HepG2 (cell line): ENCODE measurements around the gene ZNF79. TPM values are rescaled to one million over a fixed set of nuclear protein-coding genes. Genes with fewer than 3 reads are reported as not detected.

Experiments used
- ATAC-seq: fragments of 200-7000 bp; cut with Tn5 transposase; 3 replicates; pipeline ENCODE4 v1.9.1; 2020; ENCODE audit warnings: mild to moderate bottlenecking, moderate library complexity
- BruUV-seq: library from RNA; stranded (reverse); fragments of 400-500 nt; replicated peaks from 2 replicates; lab custom pipeline; 2021; lab: Mats Ljungman, UMichigan
- CTCF ChIA-PET: fragments of 300-600 bp; formaldehyde crosslinking; extraction: SDS; loops from one replicate; lab custom pipeline; 2021; ENCODE audit warnings: low total read pairs, inconsistent platforms, low intra/inter-chr PET ratio; lab: Yijun Ruan, JAX
- POLR2A ChIA-PET: fragments of 350-600 bp; sonication (Branson Sonifier 250); formaldehyde crosslinking; loops from one replicate; lab custom pipeline; 2020; ENCODE audit warnings: antibody characterized with exemption, inconsistent platforms; lab: Yijun Ruan, JAX
- DNase-seq: peaks from one replicate; pipeline ENCODE4 v3.0.0-alpha.2; 2015; ENCODE audit warnings: low spot score
- FAIRE-seq: peaks from 3 replicates; lab custom pipeline; 2011; peaks lifted over from hg19 to GRCh38; lab: Jason Lieb, UNC
- H2AFZ ChIP-seq: one replicate; pipeline ENCODE4 v1.6.1; 2011; ENCODE audit warnings: low read length, inconsistent platforms
- H3K27ac ChIP-seq: fragments of 300-600 bp; 3 replicates; pipeline ENCODE4 v1.8.0; 2011; ENCODE audit warnings: mixed run types, mild to moderate bottlenecking, mixed read lengths, low read length, inconsistent platforms; ENCODE audit not compliant: insufficient read depth; ENCODE audit errors: extremely low read length
- H3K27me3 ChIP-seq, 2 experiments: fragments of 200-600 bp in 1 of 2; 2 replicates in 1 of 2; 3 replicates in 1 of 2; pipeline versions ENCODE4 v1.6.0 to v1.8.0; 2011; ENCODE audit warnings: low read length in 2 of 2, mild to moderate bottlenecking in 2 of 2, moderate library complexity in 2 of 2, inconsistent platforms in 1 of 2; ENCODE audit not compliant: insufficient read depth in 2 of 2, control insufficient read depth in 1 of 2
- H3K36me3 ChIP-seq, 2 experiments: fragments of 200-600 bp in 1 of 2; replicated peaks in 1 of 2; 2 replicates in 1 of 2; 3 replicates in 1 of 2; pipeline versions ENCODE4 v1.5.1 to v1.8.0; 2011; ENCODE audit warnings: low read length in 2 of 2, inconsistent platforms in 1 of 2; ENCODE audit not compliant: insufficient read depth in 2 of 2, control insufficient read depth in 1 of 2
- H3K4me1 ChIP-seq: 2 replicates; pipeline ENCODE4 v1.5.1; 2012; ENCODE audit warnings: low read length, inconsistent platforms; ENCODE audit not compliant: insufficient read depth
- H3K4me2 ChIP-seq: 2 replicates; pipeline ENCODE4 v1.6.0; 2011; ENCODE audit warnings: low read depth, low read length, inconsistent platforms
- H3K4me3 ChIP-seq, 3 experiments: fragments of 200-600 bp in 1 of 3; sonication (generic), shearing (Covaris generic) in 1 of 3; replicated peaks in 1 of 3; 2 replicates each; pipeline ENCODE4 v1.5.1; 2011 to 2016; ENCODE audit warnings: low read length in 3 of 3, inconsistent platforms in 2 of 3, low read depth in 2 of 3, mild to moderate bottlenecking in 2 of 3, control low read depth in 1 of 3, mixed read lengths in 1 of 3; ENCODE audit not compliant: insufficient read depth in 1 of 3
- H3K79me2 ChIP-seq: one replicate; pipeline ENCODE4 v1.6.1; 2011; ENCODE audit warnings: low read length, inconsistent platforms; ENCODE audit not compliant: insufficient read depth
- H3K9ac ChIP-seq: 2 replicates; pipeline ENCODE4 v1.6.0; 2011; ENCODE audit warnings: mild to moderate bottlenecking, low read depth, low read length, inconsistent platforms; ENCODE audit not compliant: insufficient read depth
- H3K9me3 ChIP-seq: 2 replicates; pipeline ENCODE4 v1.5.1; 2012; ENCODE audit warnings: mild to moderate bottlenecking, low read length
- H4K20me1 ChIP-seq: 2 replicates; pipeline ENCODE4 v1.6.0; 2011; ENCODE audit warnings: inconsistent platforms, mild to moderate bottlenecking, low read length, moderate library complexity; ENCODE audit not compliant: insufficient read depth
- HCFC1 ChIP-seq: fragments of 150-350 bp; IDR thresholded peaks from 2 replicates; pipeline ENCODE4 v1.6.1; 2014; ENCODE audit warnings: low read depth, low read length
- KMT2B ChIP-seq: IDR thresholded peaks from 2 replicates; pipeline ENCODE4 v1.6.1; 2016; ENCODE audit warnings: missing genetic modification reagents, missing compliant biosample characterization
- RAD21 ChIP-seq: fragments of 450-650 bp; formaldehyde crosslinking; IDR thresholded peaks from 2 replicates; pipeline ENCODE4 v1.5.0; 2020; ENCODE audit warnings: mild to moderate bottlenecking
- RCOR2 ChIP-seq: IDR thresholded peaks from 2 replicates; pipeline ENCODE4 v1.6.1; 2016; ENCODE audit warnings: missing biosample characterization, missing genetic modification reagents
- SSRP1 ChIP-seq: IDR thresholded peaks from 2 replicates; pipeline ENCODE4 v1.6.1; 2016; ENCODE audit warnings: control low read depth
- STAT6 ChIP-seq: sonication (generic); formaldehyde crosslinking; IDR thresholded peaks from 2 replicates; pipeline ENCODE4 v1.4.0; 2020; ENCODE audit warnings: missing genetic modification reagents, mild to moderate bottlenecking, borderline replicate concordance
- YEATS4 ChIP-seq: sonication (generic); formaldehyde crosslinking; IDR thresholded peaks from 2 replicates; pipeline ENCODE4 v1.4.0; 2020; ENCODE audit warnings: missing genetic modification reagents, borderline replicate concordance
- ZFP41 ChIP-seq: sonication (generic); formaldehyde crosslinking; IDR thresholded peaks from 2 replicates; pipeline ENCODE4 v1.4.0; 2020; ENCODE audit warnings: mild to moderate bottlenecking, missing genetic modification reagents, borderline replicate concordance
- ZMYM4 ChIP-seq: sonication (generic); formaldehyde crosslinking; IDR thresholded peaks from 2 replicates; pipeline ENCODE4 v1.8.1; 2023; ENCODE audit warnings: mild to moderate bottlenecking, missing genetic modification reagents
- ZNF17 ChIP-seq: sonication (generic); formaldehyde crosslinking; IDR thresholded peaks from 2 replicates; pipeline ENCODE4 v1.5.0; 2020; ENCODE audit warnings: mild to moderate bottlenecking, missing genetic modification reagents
- WGBS: methylation state at CpG from one replicate; pipeline ENCODE4 v1.1.6; 2017; ENCODE audit warnings: low lambda C conversion rate; 5-methylcytosine and 5-hydroxymethylcytosine counted together
- in situ Hi-C: cut with HindIII; loops from 2 replicates; pipeline ENCODE4 v1.10.0; 2017; ENCODE audit warnings: low pct_unique_long_range_greater_than_20kb; ENCODE audit not compliant: extremely low pct_ligation_motif_present
- intact Hi-C: fragments of 100-400 bp; cut with micrococcal nuclease; formaldehyde crosslinking; loops from one replicate; pipeline ENCODE4 v1.10.0; 2022; ENCODE audit not compliant: unreplicated experiment
- polyA plus RNA-seq, 8 experiments: library from polyadenylated mRNA; depleted of rRNA in 3 of 8; stranded (reverse) in 7 of 8; unstranded in 1 of 8; fragments of >200 nt; fragmentation: Illumina TruSeq in 4 of 8; extraction: Trizol in 4 of 8; gene quantifications; 2 replicates each; pipeline versions ENCODE4 v1.2.1 to v1.2.3, GENCODE V29; 2011 to 2016; ENCODE audit warnings: low read depth in 4 of 8, missing spikeins in 1 of 8, mixed read lengths in 1 of 8; ENCODE audit not compliant: insufficient read depth in 1 of 8
- total RNA-seq, 5 experiments: library from RNA; depleted of rRNA; stranded (reverse); fragments of >200 nt; fragmentation: Illumina TruSeq; extraction: Trizol; gene quantifications; 2 replicates each; pipeline ENCODE4 v1.2.3, GENCODE V29; 2016; ENCODE audit warnings: low read depth in 1 of 5

ZNF79 gene
- total and polyA plus RNA-seq, 2 of the 13 experiments (the other 11 are each of a cell fraction or from before 2014, with no cell fraction given), result 3.7 to 8.1 TPM

GRCh38 chr9:127390248-127390545 lies 34.0 kb upstream of the ZNF79 start:
- peak overlapping the region; percentile 92 for H3K27ac ChIP-seq
- no peaks in the 10 kb centered on the region for H4K20me1 ChIP-seq
- 28% methylated on average over 2 of the region's 2 CpGs for WGBS
- TSS peak; percentile 82 for BruUV-seq
- TF ChIP-seq RCOR2 (CRISPR knock-in tag) (no peak), RAD21 (CRISPR knock-in tag) (no peak), KMT2B (CRISPR knock-in tag) (0 out of 2 replicates have a peak, but pooled peaks have one; percentile 11), SSRP1 (CRISPR knock-in tag) (0 out of 2 replicates have a peak, but pooled peaks have one; percentile 21), ZNF17 (CRISPR knock-in tag) (no peak), HCFC1 (no peak), ZMYM4 (CRISPR knock-in tag) (peak; percentile 9; the same call in 1 of the 2 replicates), YEATS4 (CRISPR knock-in tag) (0 out of 2 replicates have a peak, but pooled peaks have one; percentile 7), ZFP41 (no peak), STAT6 (CRISPR knock-in tag) (0 out of 2 replicates have a peak, but pooled peaks have one; percentile 21)
- H3K4me2 ChIP-seq, result peak overlapping the region; percentile 86
- H3K4me1 ChIP-seq, result peaks cover 79% of the 10 kb centered on the region
- ChIA-PET POLR2A (interaction anchor here (2.2 to 4.6 kb wide), 3 partner anchors 8 to 34 kb away, joined by 9 to 159 read pairs (median 23); partner anchors contain the start of genes SLC2A8 and ZNF79), CTCF (no interaction called here)
- no peaks in the 10 kb centered on the region for H3K27me3 ChIP-seq
- no peaks in the 10 kb centered on the region for H3K79me2 ChIP-seq
- FAIRE-seq (no peak), ATAC-seq (no peak), DNase-seq (no peak)
- H3K9me3 ChIP-seq, result no peaks in the 10 kb centered on the region
- in situ Hi-C loops (no loop called here), intact Hi-C loops (loop anchor here (5.0 to 10.0 kb wide), 2 partner anchors 45 to 62 kb away; partner anchors contain the start of genes LRSAM1 and RPL12)
- H3K4me3 ChIP-seq, result peak overlapping the region in 1 of 3 experiments; percentile 15; a peak in 1 of 6 replicates
- H2AFZ ChIP-seq, result no peak overlapping the region
- H3K36me3 ChIP-seq, result no peaks in the 10 kb centered on the region
- H3K9ac ChIP-seq, result peak overlapping the region; percentile 77
